Measurements from ENCODE around the gene FARS2. TPM values are rescaled to one million over a fixed set of nuclear protein-coding genes. Genes with fewer than 3 reads are reported as not detected.
A peak's percentile ranks its signal among the peaks of the same experiment; 100 is the strongest.

The FARS2 gene
- total and polyA plus RNA-seq, 9 of the 15 experiments (the other 6 are each of a cell fraction or from before 2014, with no cell fraction given) = 16.5 to 62.2 (median 27.0) TPM

GRCh38 chr6:5270093-5270680 lies 8.9 kb downstream of the FARS2 start (continued):
- TF ChIP-seq, protein P1, sequence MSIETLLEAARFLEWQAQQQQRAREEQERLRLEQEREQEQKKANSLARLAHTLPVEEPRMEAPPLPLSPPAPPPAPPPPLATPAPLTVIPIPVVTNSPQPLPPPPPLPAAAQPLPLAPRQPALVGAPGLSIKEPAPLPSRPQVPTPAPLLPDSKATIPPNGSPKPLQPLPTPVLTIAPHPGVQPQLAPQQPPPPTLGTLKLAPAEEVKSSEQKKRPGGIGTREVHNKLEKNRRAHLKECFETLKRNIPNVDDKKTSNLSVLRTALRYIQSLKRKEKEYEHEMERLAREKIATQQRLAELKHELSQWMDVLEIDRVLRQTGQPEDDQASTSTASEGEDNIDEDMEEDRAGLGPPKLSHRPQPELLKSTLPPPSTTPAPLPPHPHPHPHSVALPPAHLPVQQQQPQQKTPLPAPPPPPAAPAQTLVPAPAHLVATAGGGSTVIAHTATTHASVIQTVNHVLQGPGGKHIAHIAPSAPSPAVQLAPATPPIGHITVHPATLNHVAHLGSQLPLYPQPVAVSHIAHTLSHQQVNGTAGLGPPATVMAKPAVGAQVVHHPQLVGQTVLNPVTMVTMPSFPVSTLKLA (conservative IDR thresholded peaks at IDR 0.05) = peak; percentile 92 to 94
- no peak for TF ChIP-seq ZNF197 (CRISPR knock-in tag; IDR thresholded peaks at IDR 0.05; ENCODE audit: low read depth)
- TF ChIP-seq CCAR2 (IDR thresholded peaks at IDR 0.05; ENCODE audit: low read depth, low read length) = no peak
- no peak; the same call in 1 of the 2 replicates for TF ChIP-seq JUND (IDR thresholded peaks at IDR 0.05; ENCODE audit: borderline replicate concordance, low read depth, low read length)
- TF ChIP-seq JUND (tag; IDR thresholded peaks at IDR 0.05; ENCODE audit: borderline replicate concordance, low read depth, low read length) = no peak
- TF ChIP-seq RBBP5 (IDR thresholded peaks at IDR 0.05; ENCODE audit: borderline replicate concordance, insufficient read depth, low read length, poor library complexity, severe bottlenecking) = no peak
- TF ChIP-seq, protein P2, sequence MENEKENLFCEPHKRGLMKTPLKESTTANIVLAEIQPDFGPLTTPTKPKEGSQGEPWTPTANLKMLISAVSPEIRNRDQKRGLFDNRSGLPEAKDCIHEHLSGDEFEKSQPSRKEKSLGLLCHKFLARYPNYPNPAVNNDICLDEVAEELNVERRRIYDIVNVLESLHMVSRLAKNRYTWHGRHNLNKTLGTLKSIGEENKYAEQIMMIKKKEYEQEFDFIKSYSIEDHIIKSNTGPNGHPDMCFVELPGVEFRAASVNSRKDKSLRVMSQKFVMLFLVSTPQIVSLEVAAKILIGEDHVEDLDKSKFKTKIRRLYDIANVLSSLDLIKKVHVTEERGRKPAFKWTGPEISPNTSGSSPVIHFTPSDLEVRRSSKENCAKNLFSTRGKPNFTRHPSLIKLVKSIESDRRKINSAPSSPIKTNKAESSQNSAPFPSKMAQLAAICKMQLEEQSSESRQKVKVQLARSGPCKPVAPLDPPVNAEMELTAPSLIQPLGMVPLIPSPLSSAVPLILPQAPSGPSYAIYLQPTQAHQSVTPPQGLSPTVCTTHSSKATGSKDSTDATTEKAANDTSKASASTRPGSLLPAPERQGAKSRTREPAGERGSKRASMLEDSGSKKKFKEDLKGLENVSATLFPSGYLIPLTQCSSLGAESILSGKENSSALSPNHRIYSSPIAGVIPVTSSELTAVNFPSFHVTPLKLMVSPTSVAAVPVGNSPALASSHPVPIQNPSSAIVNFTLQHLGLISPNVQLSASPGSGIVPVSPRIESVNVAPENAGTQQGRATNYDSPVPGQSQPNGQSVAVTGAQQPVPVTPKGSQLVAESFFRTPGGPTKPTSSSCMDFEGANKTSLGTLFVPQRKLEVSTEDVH (IDR thresholded peaks at IDR 0.05; ENCODE audit: low read depth, partially characterized antibody) = no peak
- TF ChIP-seq ZBED1 (IDR thresholded peaks at IDR 0.05) = no peak
- no peak for TF ChIP-seq NR2F6 (CRISPR knock-in tag; IDR thresholded peaks at IDR 0.05)
- TF ChIP-seq RUNX1 (IDR thresholded peaks at IDR 0.05; ENCODE audit: low read depth) = no peak
- TF ChIP-seq POLR2A (conservative IDR thresholded peaks at IDR 0.05) = no peak
- TF ChIP-seq, protein P3, sequence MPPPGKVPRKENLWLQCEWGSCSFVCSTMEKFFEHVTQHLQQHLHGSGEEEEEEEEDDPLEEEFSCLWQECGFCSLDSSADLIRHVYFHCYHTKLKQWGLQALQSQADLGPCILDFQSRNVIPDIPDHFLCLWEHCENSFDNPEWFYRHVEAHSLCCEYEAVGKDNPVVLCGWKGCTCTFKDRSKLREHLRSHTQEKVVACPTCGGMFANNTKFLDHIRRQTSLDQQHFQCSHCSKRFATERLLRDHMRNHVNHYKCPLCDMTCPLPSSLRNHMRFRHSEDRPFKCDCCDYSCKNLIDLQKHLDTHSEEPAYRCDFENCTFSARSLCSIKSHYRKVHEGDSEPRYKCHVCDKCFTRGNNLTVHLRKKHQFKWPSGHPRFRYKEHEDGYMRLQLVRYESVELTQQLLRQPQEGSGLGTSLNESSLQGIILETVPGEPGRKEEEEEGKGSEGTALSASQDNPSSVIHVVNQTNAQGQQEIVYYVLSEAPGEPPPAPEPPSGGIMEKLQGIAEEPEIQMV (tag; conservative IDR thresholded peaks at IDR 0.05; ENCODE audit: low read depth) = no peak
- TF ChIP-seq HNRNPLL (IDR thresholded peaks at IDR 0.05; ENCODE audit: low read depth, low read length, poor library complexity, severe bottlenecking) = no peak
- peak; percentile 57 for TF ChIP-seq FOXM1 (IDR thresholded peaks at IDR 0.05; ENCODE audit: low read depth)
- TF ChIP-seq FOXM1 (CRISPR knock-in tag; IDR thresholded peaks at IDR 0.05; ENCODE audit: low read depth) = no peak
- no peak for TF ChIP-seq THRAP3 (IDR thresholded peaks at IDR 0.05; ENCODE audit: borderline replicate concordance)
- no peak for TF ChIP-seq ZNF57 (CRISPR knock-in tag; IDR thresholded peaks at IDR 0.05)
- no peak for TF ChIP-seq ZNF561 (CRISPR knock-in tag; conservative IDR thresholded peaks at IDR 0.05)
- TF ChIP-seq, protein P4, sequence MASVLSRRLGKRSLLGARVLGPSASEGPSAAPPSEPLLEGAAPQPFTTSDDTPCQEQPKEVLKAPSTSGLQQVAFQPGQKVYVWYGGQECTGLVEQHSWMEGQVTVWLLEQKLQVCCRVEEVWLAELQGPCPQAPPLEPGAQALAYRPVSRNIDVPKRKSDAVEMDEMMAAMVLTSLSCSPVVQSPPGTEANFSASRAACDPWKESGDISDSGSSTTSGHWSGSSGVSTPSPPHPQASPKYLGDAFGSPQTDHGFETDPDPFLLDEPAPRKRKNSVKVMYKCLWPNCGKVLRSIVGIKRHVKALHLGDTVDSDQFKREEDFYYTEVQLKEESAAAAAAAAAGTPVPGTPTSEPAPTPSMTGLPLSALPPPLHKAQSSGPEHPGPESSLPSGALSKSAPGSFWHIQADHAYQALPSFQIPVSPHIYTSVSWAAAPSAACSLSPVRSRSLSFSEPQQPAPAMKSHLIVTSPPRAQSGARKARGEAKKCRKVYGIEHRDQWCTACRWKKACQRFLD (CRISPR knock-in tag; IDR thresholded peaks at IDR 0.05) = 0 out of 2 replicates have a peak, but pooled peaks have one; percentile 33
- TF ChIP-seq DPF2 (IDR thresholded peaks at IDR 0.05) = peak; percentile 85
